Measurements from ENCODE around the gene PRSS2. TPM values are rescaled to one million over a fixed set of nuclear protein-coding genes. Genes with fewer than 3 reads are reported as not detected.
A peak's percentile ranks its signal among the peaks of the same experiment; 100 is the strongest.

PRSS2 gene
- polyA plus RNA-seq, 3 donors, result not detected

- Mint-ChIP-seq H3K4me1 (peaks cover 9% of the 10 kb centered on the region), H3K27ac (no peak overlapping the region), H3K9me3 (peaks cover 0 to 4% (median 0%) of the 10 kb centered on the region in 7 donors), H3K27me3 (ENCODE audit: low read depth in 3 of 3) (peaks cover 0 to 2% (median 0%) of the 10 kb centered on the region in 3 donors), H3K36me3 (no peaks in the 10 kb centered on the region), H3K4me3 (no peak overlapping the region)
- TF ChIP-seq, protein P1, sequence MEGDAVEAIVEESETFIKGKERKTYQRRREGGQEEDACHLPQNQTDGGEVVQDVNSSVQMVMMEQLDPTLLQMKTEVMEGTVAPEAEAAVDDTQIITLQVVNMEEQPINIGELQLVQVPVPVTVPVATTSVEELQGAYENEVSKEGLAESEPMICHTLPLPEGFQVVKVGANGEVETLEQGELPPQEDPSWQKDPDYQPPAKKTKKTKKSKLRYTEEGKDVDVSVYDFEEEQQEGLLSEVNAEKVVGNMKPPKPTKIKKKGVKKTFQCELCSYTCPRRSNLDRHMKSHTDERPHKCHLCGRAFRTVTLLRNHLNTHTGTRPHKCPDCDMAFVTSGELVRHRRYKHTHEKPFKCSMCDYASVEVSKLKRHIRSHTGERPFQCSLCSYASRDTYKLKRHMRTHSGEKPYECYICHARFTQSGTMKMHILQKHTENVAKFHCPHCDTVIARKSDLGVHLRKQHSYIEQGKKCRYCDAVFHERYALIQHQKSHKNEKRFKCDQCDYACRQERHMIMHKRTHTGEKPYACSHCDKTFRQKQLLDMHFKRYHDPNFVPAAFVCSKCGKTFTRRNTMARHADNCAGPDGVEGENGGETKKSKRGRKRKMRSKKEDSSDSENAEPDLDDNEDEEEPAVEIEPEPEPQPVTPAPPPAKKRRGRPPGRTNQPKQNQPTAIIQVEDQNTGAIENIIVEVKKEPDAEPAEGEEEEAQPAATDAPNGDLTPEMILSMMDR (IDR thresholded peaks at IDR 0.05), result no peak
- no peak overlapping the region for H3K27ac ChIP-seq (ENCODE audit: low read depth in 1 of 2, low read length in 2 of 2)
- no peaks in the 10 kb centered on the region for H3K79me2 ChIP-seq (ENCODE audit: insufficient read depth, low read length)
- H3K4me1 ChIP-seq (ENCODE audit: control insufficient read depth in 1 of 2, insufficient read depth in 2 of 2, low read length in 2 of 2), result peaks cover 4 to 6% of the 10 kb centered on the region in 2 donors
- no peak for DNase-seq
- no peak overlapping the region for H3K4me2 ChIP-seq (replicated peaks; ENCODE audit: extremely low read depth, low read length, poor library complexity, severe bottlenecking)
- no peaks in the 10 kb centered on the region for H3K9me3 ChIP-seq (replicated peaks in 1 of 2; ENCODE audit: control insufficient read depth in 1 of 2, insufficient read depth in 1 of 2, low read length in 2 of 2)
- H3K9ac ChIP-seq (ENCODE audit: insufficient read depth, low read length, poor library complexity, severe bottlenecking), result no peak overlapping the region
- no peaks in the 10 kb centered on the region for H3K27me3 ChIP-seq (ENCODE audit: control insufficient read depth in 2 of 2, insufficient read depth in 2 of 2, low read length in 2 of 2)
- intact Hi-C loops (cut with micrococcal nuclease), result loop anchor here in 1 of 2 donors (10.0 kb wide), 1 partner anchor 261 kb away; no protein-coding TSS in a partner anchor
- H4K20me1 ChIP-seq (ENCODE audit: insufficient read depth, low read length), result no peaks in the 10 kb centered on the region
- no peak overlapping the region for H2AFZ ChIP-seq (ENCODE audit: insufficient read depth, low read depth, low read length, poor library complexity, severe bottlenecking)
- no CpG with 5 or more reads among the region's 8 CpGs for WGBS (ENCODE audit: insufficient coverage)
- H3K4me3 ChIP-seq (replicated peaks in 1 of 3; ENCODE audit: low read depth in 2 of 3, low read length in 3 of 3), result no peak overlapping the region
- no peaks in the 10 kb centered on the region for H3K36me3 ChIP-seq (replicated peaks in 1 of 2; ENCODE audit: control insufficient read depth in 1 of 2, insufficient read depth in 2 of 2, low read length in 2 of 2)
These were observed 15.1 kb downstream of the PRSS2 start for GRCh38 chr7:142785841-142786250.

GRCh38 chr7:142787034-142787768, 16.4 kb downstream of the PRSS2 start:
- Histone ChIP-seq H4K20me1 (ENCODE audit: insufficient read depth, low read length) (no peaks in the 10 kb centered on the region), H3K36me3 (replicated peaks in 1 of 2; ENCODE audit: control insufficient read depth in 1 of 2, insufficient read depth in 2 of 2, low read length in 2 of 2) (no peaks in the 10 kb centered on the region), H3K4me1 (ENCODE audit: control insufficient read depth in 1 of 2, insufficient read depth in 2 of 2, low read length in 2 of 2) (peaks cover 4 to 6% of the 10 kb centered on the region in 2 donors), H3K4me3 (replicated peaks in 1 of 3; ENCODE audit: low read depth in 2 of 3, low read length in 3 of 3) (no peak overlapping the region), H3K9me3 (replicated peaks in 1 of 2; ENCODE audit: control insufficient read depth in 1 of 2, insufficient read depth in 1 of 2, low read length in 2 of 2) (no peaks in the 10 kb centered on the region), H3K27me3 (ENCODE audit: control insufficient read depth in 2 of 2, insufficient read depth in 2 of 2, low read length in 2 of 2) (no peaks in the 10 kb centered on the region), H3K4me2 (replicated peaks; ENCODE audit: extremely low read depth, low read length, poor library complexity, severe bottlenecking) (no peak overlapping the region), H3K9ac (ENCODE audit: insufficient read depth, low read length, poor library complexity, severe bottlenecking) (no peak overlapping the region), H2AFZ (ENCODE audit: insufficient read depth, low read depth, low read length, poor library complexity, severe bottlenecking) (no peak overlapping the region), H3K79me2 (ENCODE audit: insufficient read depth, low read length) (no peaks in the 10 kb centered on the region), H3K27ac (ENCODE audit: low read depth in 1 of 2, low read length in 2 of 2) (no peak overlapping the region)
- Mint-ChIP-seq H3K36me3 (no peaks in the 10 kb centered on the region), H3K4me3 (no peak overlapping the region), H3K9me3 (peaks cover 0 to 4% (median 0%) of the 10 kb centered on the region in 7 donors), H3K27me3 (ENCODE audit: low read depth in 3 of 3) (peaks cover 0 to 2% (median 0%) of the 10 kb centered on the region in 3 donors), H3K4me1 (peaks cover 9% of the 10 kb centered on the region), H3K27ac (peak overlapping the region in 3 of 7 donors; percentile 7 to 46 (median 10))
- WGBS (ENCODE audit: insufficient coverage), result 100% methylated on average over 5 of the region's 11 CpGs
- intact Hi-C loops (cut with micrococcal nuclease), result loop anchor here in 1 of 2 donors (10.0 kb wide), 1 partner anchor 262 kb away; no protein-coding TSS in a partner anchor
- no peak for DNase-seq
- TF ChIP-seq, protein P1 (IDR thresholded peaks at IDR 0.05), result no peak
